ENCODE results near the gene OMD.

OMD gene

GRCh38 chr9:92369075-92369474 is 55.2 kb downstream of the OMD start:
- H3K79me2 ChIP-seq (ENCODE audit: insufficient read depth, low read depth), result no peaks in the 10 kb centered on the region; the same call in 1 of the 2 replicates

More at GRCh38 chr9:92369075-92369474, 55.2 kb downstream of the OMD start:
- Histone ChIP-seq H4K20me1 (ENCODE audit: insufficient read depth) (no peaks in the 10 kb centered on the region), H3K4me2 (no peak overlapping the region), H3K4me1 (ENCODE audit: low read depth, poor library complexity, severe bottlenecking) (no peaks in the 10 kb centered on the region), H3K36me3 (ENCODE audit: insufficient read depth) (no peaks in the 10 kb centered on the region), H2AFZ (ENCODE audit: low read depth) (no peak overlapping the region), H3K27ac (no peak overlapping the region), H3K4me3 (IDR thresholded peaks at IDR 0.05; ENCODE audit: insufficient read depth, low read depth, low read length) (no peak overlapping the region), H3K27me3 (ENCODE audit: insufficient read depth, low read depth) (no peaks in the 10 kb centered on the region), H3K9ac (no peak overlapping the region)
- TF ChIP-seq CTCF (conservative IDR thresholded peaks at IDR 0.05; ENCODE audit: low read depth, low read length), result no peak

Measured in KMS-11 (cell line).